HCT116 (cell line): ENCODE results near the gene ZNF74. TPM values are rescaled to one million over a fixed set of nuclear protein-coding genes. Genes with fewer than 3 reads are reported as not detected.
A peak's percentile ranks its signal among the peaks of the same experiment; 100 is the strongest.
"Not testable (repeated sequence)": the region's sequence is repeated elsewhere in the genome, so short reads cannot be mapped to it uniquely, and the experiment has no call there.

Experiments
- ATAC-seq: fragments of 200-7000 bp; cut with Tn5 transposase; 2 replicates; pipeline ENCODE4 v1.9.1; 2020; ENCODE audit warnings: mild to moderate bottlenecking, moderate library complexity
- BruUV-seq: library from RNA; stranded (reverse); fragments of 400-500 nt; replicated peaks from 2 replicates; lab custom pipeline; 2021; lab: Mats Ljungman, UMichigan
- CTCF ChIA-PET: fragments of 300-600 bp; sonication (Branson Sonifier 250); formaldehyde crosslinking; loops from one replicate; lab custom pipeline; 2021; ENCODE audit warnings: antibody characterized with exemption; lab: Charles Lee
- POLR2A ChIA-PET: fragments of 300-600, 350-600 bp; sonication (Branson Sonifier 250); formaldehyde crosslinking; loops from one replicate; lab custom pipeline; 2021; ENCODE audit warnings: antibody characterized with exemption; lab: Charles Lee
- RAD21 ChIA-PET, 2 experiments: fragments of 300-600 bp; sonication (Branson Sonifier 250); formaldehyde crosslinking; loops; one replicate each; lab custom pipeline; 2023; ENCODE audit warnings: low total read pairs in 2 of 2; ENCODE audit not compliant: uncharacterized antibody in 2 of 2, unreplicated experiment in 2 of 2, low non-redundant PET in 1 of 2; lab: Charles Lee
- DNase-seq: peaks from one replicate; pipeline ENCODE4 v3.0.0-alpha.2; 2010; ENCODE audit warnings: low read depth, low spot score
- H2AFZ ChIP-seq: fragments of 200-600 bp; shearing (Covaris generic), sonication (generic); 2 replicates; pipeline ENCODE4 v1.6.1; 2017; ENCODE audit warnings: low read depth, mixed run types, mixed read lengths, antibody characterized with exemption, low read length; ENCODE audit not compliant: poor library complexity, severe bottlenecking
- H3K27ac ChIP-seq: 2 replicates; pipeline ENCODE4 v1.5.1; 2012; ENCODE audit warnings: low read depth, low read length
- H3K27me3 ChIP-seq: fragments of 200-600 bp; sonication (generic); 2 replicates; pipeline ENCODE4 v1.6.1; 2016; ENCODE audit warnings: mixed run types, low read length, mixed read lengths; ENCODE audit not compliant: insufficient read depth
- H3K36me3 ChIP-seq, 2 experiments: fragments of 200-500 bp in 1 of 2; fragments of 200-600 bp in 1 of 2; sonication (Bioruptor generic) in 1 of 2; sonication (generic) in 1 of 2; 2 replicates each; pipeline versions ENCODE4 v1.5.1 to v1.6.1; 2014 to 2016; ENCODE audit warnings: low read length in 2 of 2, inconsistent platforms in 1 of 2, mixed read lengths in 1 of 2, mixed run types in 1 of 2; ENCODE audit not compliant: insufficient read depth in 2 of 2, control insufficient read depth in 1 of 2
- H3K4me1 ChIP-seq, 2 experiments: fragments of 200-600 bp in 1 of 2; sonication (generic) in 1 of 2; 2 replicates each; pipeline versions ENCODE4 v1.5.1 to v1.6.1; 2012 to 2017; ENCODE audit warnings: low read length in 2 of 2, inconsistent platforms in 1 of 2, mild to moderate bottlenecking in 1 of 2, mixed read lengths in 1 of 2, mixed run types in 1 of 2, moderate library complexity in 1 of 2; ENCODE audit not compliant: insufficient read depth in 2 of 2, control insufficient read depth in 1 of 2
- H3K4me2 ChIP-seq: fragments of 200-600 bp; sonication (generic); 2 replicates; pipeline ENCODE4 v1.6.1; 2017; ENCODE audit warnings: mixed run types, low read length, mixed read lengths
- H3K4me3 ChIP-seq, 2 experiments: fragments of 200-600 bp in 1 of 2; sonication (generic) in 1 of 2; replicated peaks in 1 of 2; 2 replicates each; pipeline ENCODE4 v1.5.1; 2011 to 2016; ENCODE audit warnings: low read length in 2 of 2, control low read depth in 1 of 2, low read depth in 1 of 2, mild to moderate bottlenecking in 1 of 2, mixed read lengths in 1 of 2, mixed run types in 1 of 2
- H3K79me2 ChIP-seq: fragments of 200-600 bp; sonication (generic); 2 replicates; pipeline ENCODE4 v1.6.1; 2017; ENCODE audit warnings: mild to moderate bottlenecking, mixed run types, low read length, moderate library complexity, mixed read lengths; ENCODE audit not compliant: insufficient read depth
- H3K9ac ChIP-seq: fragments of 200-600 bp; sonication (generic); 2 replicates; pipeline ENCODE4 v1.6.1; 2016; ENCODE audit warnings: low read length, mixed read lengths
- H3K9me2 ChIP-seq: fragments of 200-600 bp; sonication (generic), shearing (Covaris generic); 2 replicates; pipeline ENCODE4 v1.6.1; 2017; ENCODE audit warnings: mixed run types, mild to moderate bottlenecking, moderate library complexity; ENCODE audit not compliant: insufficient read depth
- H3K9me3 ChIP-seq, 2 experiments: fragments of 200-500 bp in 1 of 2; fragments of 200-600 bp in 1 of 2; sonication (Bioruptor generic) in 1 of 2; sonication (generic) in 1 of 2; 2 replicates each; pipeline ENCODE4 v1.6.1; 2014 to 2017; ENCODE audit warnings: low read length in 2 of 2, mixed read lengths in 2 of 2, inconsistent platforms in 1 of 2, low read depth in 1 of 2, mild to moderate bottlenecking in 1 of 2, mixed run types in 1 of 2, moderate library complexity in 1 of 2; ENCODE audit not compliant: control insufficient read depth in 1 of 2, insufficient read depth in 1 of 2
- H4K20me1 ChIP-seq: fragments of 200-600 bp; sonication (generic), shearing (Covaris generic); 2 replicates; pipeline ENCODE4 v1.6.1; 2017; ENCODE audit warnings: mixed run types, mild to moderate bottlenecking, moderate library complexity; ENCODE audit not compliant: insufficient read depth
- CBX3 ChIP-seq: IDR thresholded peaks from 2 replicates; pipeline ENCODE4 v1.6.1; 2012; ENCODE audit warnings: low read depth
- EGR1 ChIP-seq: IDR thresholded peaks from 2 replicates; pipeline ENCODE4 v1.6.1; 2012; ENCODE audit warnings: low read depth
- ELF1 ChIP-seq: IDR thresholded peaks from 2 replicates; pipeline ENCODE4 v1.6.1; 2012; ENCODE audit warnings: low read depth, borderline replicate concordance
- EZH2 ChIP-seq: fragments of 200-600 bp; sonication (generic); IDR thresholded peaks from 2 replicates; pipeline ENCODE4 v1.6.1; 2017; ENCODE audit warnings: antibody characterized with exemption, mixed run types
- FOSL1 ChIP-seq: IDR thresholded peaks from 2 replicates; pipeline ENCODE4 v1.6.1; 2012; ENCODE audit warnings: low read depth
- JUND ChIP-seq: IDR thresholded peaks from 2 replicates; pipeline ENCODE4 v1.6.1; 2012
- POLR2AphosphoS5 ChIP-seq: IDR thresholded peaks from 2 replicates; pipeline ENCODE4 v1.6.1; 2011; ENCODE audit warnings: mild to moderate bottlenecking, low read depth, low read length, moderate library complexity
- SRF ChIP-seq: IDR thresholded peaks from 2 replicates; pipeline ENCODE4 v1.6.1; 2012; ENCODE audit warnings: low read depth
- YY1 ChIP-seq: IDR thresholded peaks from 2 replicates; pipeline ENCODE4 v1.6.1; 2011; ENCODE audit warnings: low read length, low read depth, moderate library complexity, mild to moderate bottlenecking; ENCODE audit not compliant: insufficient replicate concordance; ENCODE audit errors: extremely low read depth
- ZFX ChIP-seq: fragments of 450-650 bp; IDR thresholded peaks from 2 replicates; pipeline ENCODE4 v1.6.1; 2017
- ZNF274 ChIP-seq: fragments of 200-500 bp; sonication (Bioruptor generic); IDR thresholded peaks from 2 replicates; pipeline ENCODE4 v1.6.1; 2014; ENCODE audit warnings: mild to moderate bottlenecking, low read depth, low read length, inconsistent platforms
- intact Hi-C: fragments of 100-400 bp; cut with micrococcal nuclease; formaldehyde crosslinking; loops from 2 replicates; pipeline ENCODE4 v1.10.0; 2022
- total RNA-seq: library from RNA; stranded (reverse); gene quantifications from one replicate; pipeline ENCODE4 v1.2.1, GENCODE V29; 2021; ENCODE audit not compliant: unreplicated experiment
- TF ChIP-seq, protein P1 (sequence below): IDR thresholded peaks from 2 replicates; pipeline ENCODE4 v1.6.1; 2011; ENCODE audit warnings: mild to moderate bottlenecking, low read length, moderate library complexity; ENCODE audit not compliant: insufficient replicate concordance; ENCODE audit errors: extremely low read depth
- TF ChIP-seq, protein P2 (sequence below): IDR thresholded peaks from 2 replicates; pipeline ENCODE4 v1.6.1; 2012
- TF ChIP-seq, protein P3 (sequence below): IDR thresholded peaks from 2 replicates; pipeline ENCODE4 v1.6.1; 2012
- TF ChIP-seq, protein P4 (sequence below), 3 experiments: fragments of 200-600 bp in 1 of 3; sonication (generic) in 1 of 3; IDR thresholded peaks in 2 of 3; conservative IDR thresholded peaks in 1 of 3; 2 replicates each; pipeline ENCODE4 v1.5.1; 2012 to 2017; ENCODE audit warnings: low read depth in 2 of 3, low read length in 2 of 3, antibody characterized with exemption in 1 of 3, borderline replicate concordance in 1 of 3, control low read depth in 1 of 3, mild to moderate bottlenecking in 1 of 3, mixed read lengths in 1 of 3, mixed run types in 1 of 3, moderate library complexity in 1 of 3; ENCODE audit not compliant: insufficient read depth in 1 of 3

Gene ZNF74
- total RNA-seq, 1 experiment from 2014 or later, result 15.4 TPM

DNA sequence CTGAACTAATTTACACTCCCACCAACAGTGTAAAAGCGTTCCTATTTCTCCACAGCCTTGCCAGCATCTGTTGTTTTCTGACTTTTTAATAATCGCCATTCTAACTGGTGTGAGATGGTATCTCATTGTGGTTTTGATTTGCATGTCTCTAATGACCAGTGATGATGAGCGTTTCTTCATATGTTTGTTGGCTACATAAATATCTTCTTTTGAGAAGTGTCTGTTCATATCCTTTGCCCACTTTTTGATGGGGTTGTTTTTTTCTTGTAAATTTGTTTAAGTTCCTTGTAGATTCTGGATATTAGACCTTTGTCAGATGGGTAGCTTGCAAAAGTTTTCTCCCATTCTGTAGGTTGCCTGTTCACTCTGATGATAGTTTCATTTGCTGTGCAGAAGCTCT, 21.7 kb downstream of the ZNF74 start:
- H3K27me3 ChIP-seq, H3K4me2 ChIP-seq, ATAC-seq, H3K9ac ChIP-seq, BruUV-seq, H3K4me1 ChIP-seq, H3K36me3 ChIP-seq, H4K20me1 ChIP-seq, H3K9me2 ChIP-seq, DNase-seq, RAD21 ChIA-PET, H3K27ac ChIP-seq, H3K9me3 ChIP-seq, H2AFZ ChIP-seq, POLR2A ChIA-PET, CTCF ChIA-PET, H3K4me3 ChIP-seq, H3K79me2 ChIP-seq: not testable (repeated sequence)
- intact Hi-C loops, result loop anchor here (5.0 kb wide), 1 partner anchor 82 kb away; the partner anchor contains the start of gene KLHL22

DNA sequence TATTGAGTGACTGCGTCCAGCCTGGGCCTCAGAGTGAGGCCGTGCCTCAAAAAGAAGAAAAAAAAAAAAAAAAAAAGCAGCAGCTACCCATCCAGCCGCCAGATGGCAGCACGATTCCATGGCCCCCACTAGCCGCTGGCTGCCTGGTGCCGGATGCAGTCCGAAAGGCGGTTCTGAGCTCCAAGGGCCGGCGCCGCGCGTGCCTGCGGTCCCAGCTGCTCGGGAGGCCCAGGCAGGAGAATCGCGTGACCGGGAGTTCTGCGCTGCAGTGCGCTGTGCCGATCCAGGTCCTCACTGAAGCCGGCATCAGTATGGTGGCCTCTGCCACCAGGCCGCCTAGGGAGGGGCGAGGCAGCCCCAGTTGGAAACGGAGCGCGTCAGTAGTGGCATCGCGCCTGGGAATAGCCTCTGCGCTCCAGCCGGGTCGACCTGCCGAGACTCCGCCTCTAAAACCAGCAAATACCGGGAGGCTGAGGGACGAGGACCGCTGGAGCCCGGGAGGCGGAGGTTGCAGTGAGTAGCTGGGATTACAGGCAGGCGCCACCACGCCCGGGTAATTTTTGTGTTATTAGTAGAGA, 24.3 kb downstream of the ZNF74 start:
- peak; percentile 88 for ATAC-seq
- BruUV-seq, result no TSS peak
- H3K9ac ChIP-seq, result peak overlapping the region; percentile 62
- H3K27ac ChIP-seq, result peak overlapping the region; percentile 34; the same call in 1 of the 2 replicates
- H3K27me3 ChIP-seq, result no peaks in the 10 kb centered on the region
- H3K79me2 ChIP-seq, result no peaks in the 10 kb centered on the region
- H3K4me2 ChIP-seq, result peak overlapping the region; percentile 100
- H3K9me3 ChIP-seq, result no peaks in the 10 kb centered on the region
- CTCF ChIA-PET, result interaction anchor here (0.6 to 2.0 kb wide), 31 partner anchors 9 to 1207 kb away, joined by 3 to 62 read pairs (median 4); partner anchors contain the start of genes DGCR6L and ZNF74
- intact Hi-C loops, result loop anchor here (1.0 to 5.0 kb wide), 4 partner anchors 38 to 279 kb away; partner anchors contain the start of gene KLHL22
- H3K4me3 ChIP-seq, result peak overlapping the region; percentile 43 to 72
- peaks cover 0 to 9% of the 10 kb centered on the region in 2 experiments; a peak in 1 of 4 replicates for H3K4me1 ChIP-seq
- no peaks in the 10 kb centered on the region for H3K36me3 ChIP-seq
- no peaks in the 10 kb centered on the region for H4K20me1 ChIP-seq
- DNase-seq, result peak; percentile 63
- RAD21 ChIA-PET, result interaction anchor here (0.5 to 1.4 kb wide), 7 partner anchors 16 to 1477 kb away, joined by 3 to 11 read pairs (median 3); partner anchors contain the start of gene KLHL22 (in 1 of the 2)
- H3K9me2 ChIP-seq, result no peaks in the 10 kb centered on the region
- POLR2A ChIA-PET, result interaction anchor here (0.6 to 1.4 kb wide), 8 partner anchors 9 to 340 kb away, joined by 3 to 8 read pairs (median 3); no protein-coding TSS in a partner anchor
- peak overlapping the region; percentile 93 for H2AFZ ChIP-seq
- TF ChIP-seq CBX3 (no peak), POLR2AphosphoS5 (no peak), ELF1 (no peak), JUND (no peak), ZFX (peak; percentile 30; the same call in 1 of the 2 replicates), YY1 (no peak), SRF (no peak), FOSL1 (no peak), ZNF274 (no peak), EGR1 (no peak), EZH2 (no peak)
- TF ChIP-seq, protein P1, sequence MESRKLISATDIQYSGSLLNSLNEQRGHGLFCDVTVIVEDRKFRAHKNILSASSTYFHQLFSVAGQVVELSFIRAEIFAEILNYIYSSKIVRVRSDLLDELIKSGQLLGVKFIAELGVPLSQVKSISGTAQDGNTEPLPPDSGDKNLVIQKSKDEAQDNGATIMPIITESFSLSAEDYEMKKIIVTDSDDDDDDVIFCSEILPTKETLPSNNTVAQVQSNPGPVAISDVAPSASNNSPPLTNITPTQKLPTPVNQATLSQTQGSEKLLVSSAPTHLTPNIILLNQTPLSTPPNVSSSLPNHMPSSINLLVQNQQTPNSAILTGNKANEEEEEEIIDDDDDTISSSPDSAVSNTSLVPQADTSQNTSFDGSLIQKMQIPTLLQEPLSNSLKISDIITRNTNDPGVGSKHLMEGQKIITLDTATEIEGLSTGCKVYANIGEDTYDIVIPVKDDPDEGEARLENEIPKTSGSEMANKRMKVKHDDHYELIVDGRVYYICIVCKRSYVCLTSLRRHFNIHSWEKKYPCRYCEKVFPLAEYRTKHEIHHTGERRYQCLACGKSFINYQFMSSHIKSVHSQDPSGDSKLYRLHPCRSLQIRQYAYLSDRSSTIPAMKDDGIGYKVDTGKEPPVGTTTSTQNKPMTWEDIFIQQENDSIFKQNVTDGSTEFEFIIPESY, result no peak
- TF ChIP-seq, protein P2, sequence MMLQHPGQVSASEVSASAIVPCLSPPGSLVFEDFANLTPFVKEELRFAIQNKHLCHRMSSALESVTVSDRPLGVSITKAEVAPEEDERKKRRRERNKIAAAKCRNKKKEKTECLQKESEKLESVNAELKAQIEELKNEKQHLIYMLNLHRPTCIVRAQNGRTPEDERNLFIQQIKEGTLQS, result no peak
- TF ChIP-seq, protein P3, sequence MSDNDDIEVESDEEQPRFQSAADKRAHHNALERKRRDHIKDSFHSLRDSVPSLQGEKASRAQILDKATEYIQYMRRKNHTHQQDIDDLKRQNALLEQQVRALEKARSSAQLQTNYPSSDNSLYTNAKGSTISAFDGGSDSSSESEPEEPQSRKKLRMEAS, result peak; percentile 50; the same call in 1 of the 2 replicates
- TF ChIP-seq, protein P4, sequence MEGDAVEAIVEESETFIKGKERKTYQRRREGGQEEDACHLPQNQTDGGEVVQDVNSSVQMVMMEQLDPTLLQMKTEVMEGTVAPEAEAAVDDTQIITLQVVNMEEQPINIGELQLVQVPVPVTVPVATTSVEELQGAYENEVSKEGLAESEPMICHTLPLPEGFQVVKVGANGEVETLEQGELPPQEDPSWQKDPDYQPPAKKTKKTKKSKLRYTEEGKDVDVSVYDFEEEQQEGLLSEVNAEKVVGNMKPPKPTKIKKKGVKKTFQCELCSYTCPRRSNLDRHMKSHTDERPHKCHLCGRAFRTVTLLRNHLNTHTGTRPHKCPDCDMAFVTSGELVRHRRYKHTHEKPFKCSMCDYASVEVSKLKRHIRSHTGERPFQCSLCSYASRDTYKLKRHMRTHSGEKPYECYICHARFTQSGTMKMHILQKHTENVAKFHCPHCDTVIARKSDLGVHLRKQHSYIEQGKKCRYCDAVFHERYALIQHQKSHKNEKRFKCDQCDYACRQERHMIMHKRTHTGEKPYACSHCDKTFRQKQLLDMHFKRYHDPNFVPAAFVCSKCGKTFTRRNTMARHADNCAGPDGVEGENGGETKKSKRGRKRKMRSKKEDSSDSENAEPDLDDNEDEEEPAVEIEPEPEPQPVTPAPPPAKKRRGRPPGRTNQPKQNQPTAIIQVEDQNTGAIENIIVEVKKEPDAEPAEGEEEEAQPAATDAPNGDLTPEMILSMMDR (IDR thresholded peaks at IDR 0.05 in 2 of 3, conservative IDR thresholded peaks at IDR 0.05 in 1 of 3; ENCODE audit: borderline replicate concordance in 1 of 3, insufficient read depth in 1 of 3, low read depth in 2 of 3, low read length in 2 of 3), result peak; percentile 80 to 89 (median 85)
